ENCODE data around the gene TPP1. TPM values are rescaled to one million over a fixed set of nuclear protein-coding genes. Genes with fewer than 3 reads are reported as not detected.

The TPP1 gene
- total and polyA plus RNA-seq, 11 donors = 38.5 to 169 (median 79.7) TPM

DNA sequence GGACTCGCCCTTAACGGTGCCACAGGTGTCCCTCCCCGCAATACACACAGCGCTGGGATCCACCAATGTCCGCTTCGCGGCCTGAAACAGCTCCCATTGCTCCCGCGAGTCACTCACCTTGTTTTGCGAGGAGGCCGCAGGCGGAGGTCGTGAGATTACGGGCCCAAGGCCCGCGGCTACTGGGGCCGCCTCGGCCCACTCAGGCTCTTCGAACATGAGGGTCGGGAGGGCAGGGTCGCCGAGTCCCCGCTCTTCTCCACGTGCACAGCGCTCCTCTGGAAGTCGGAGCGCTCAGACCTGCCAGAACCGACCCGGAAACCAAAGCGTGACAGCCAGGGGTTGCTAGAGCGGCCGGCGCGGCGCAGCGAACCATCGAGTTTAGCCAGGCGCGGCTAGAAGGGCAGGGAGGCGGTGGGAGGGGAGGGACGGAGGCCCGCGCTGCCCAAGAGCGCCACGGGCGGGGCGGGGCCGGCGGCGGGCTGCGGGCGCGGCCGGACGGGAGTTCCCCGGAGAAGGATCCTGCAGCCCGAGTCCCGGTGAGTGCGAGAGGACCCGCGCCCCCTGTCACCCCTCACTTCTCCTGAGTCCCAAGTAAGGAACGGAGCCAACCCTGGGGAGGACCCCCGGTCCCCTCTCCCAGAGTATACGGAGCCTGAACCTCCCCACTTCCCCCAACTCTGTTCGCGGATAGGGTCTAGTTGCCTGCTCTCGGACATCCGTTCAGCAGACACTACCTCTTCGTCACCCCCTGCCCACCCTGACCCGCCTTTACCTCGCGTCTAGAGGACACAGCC lies 15.7 kb downstream of the TPP1 start, which contains the start of the genes ILK and RRP8:
Gene ILK (plus strand): TSS at position 488 of the 794 bp plus-strand sequence. CDS start 498 bp downstream, outside the sequence.
Gene RRP8 (minus strand): TSS at position 330 of the 794 bp plus-strand sequence. CDS start 114 bp downstream, at position 216.
- peak; percentile 73 to 92 (median 90) for ATAC-seq
- 0 to 1% (median 0%) methylated on average over 36 to 72 of the region's 72 CpGs for WGBS, 4 donors
- H3K4me1 ChIP-seq = peaks cover 17 to 80% (median 58%) of the 10 kb centered on the region in 12 donors
- no peaks in the 10 kb centered on the region for H3K27me3 ChIP-seq
- H3K27ac ChIP-seq = peak within 1 kb of the TSS; percentile 83 to 99 (median 98)
- TF ChIP-seq, protein P1, sequence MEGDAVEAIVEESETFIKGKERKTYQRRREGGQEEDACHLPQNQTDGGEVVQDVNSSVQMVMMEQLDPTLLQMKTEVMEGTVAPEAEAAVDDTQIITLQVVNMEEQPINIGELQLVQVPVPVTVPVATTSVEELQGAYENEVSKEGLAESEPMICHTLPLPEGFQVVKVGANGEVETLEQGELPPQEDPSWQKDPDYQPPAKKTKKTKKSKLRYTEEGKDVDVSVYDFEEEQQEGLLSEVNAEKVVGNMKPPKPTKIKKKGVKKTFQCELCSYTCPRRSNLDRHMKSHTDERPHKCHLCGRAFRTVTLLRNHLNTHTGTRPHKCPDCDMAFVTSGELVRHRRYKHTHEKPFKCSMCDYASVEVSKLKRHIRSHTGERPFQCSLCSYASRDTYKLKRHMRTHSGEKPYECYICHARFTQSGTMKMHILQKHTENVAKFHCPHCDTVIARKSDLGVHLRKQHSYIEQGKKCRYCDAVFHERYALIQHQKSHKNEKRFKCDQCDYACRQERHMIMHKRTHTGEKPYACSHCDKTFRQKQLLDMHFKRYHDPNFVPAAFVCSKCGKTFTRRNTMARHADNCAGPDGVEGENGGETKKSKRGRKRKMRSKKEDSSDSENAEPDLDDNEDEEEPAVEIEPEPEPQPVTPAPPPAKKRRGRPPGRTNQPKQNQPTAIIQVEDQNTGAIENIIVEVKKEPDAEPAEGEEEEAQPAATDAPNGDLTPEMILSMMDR (IDR thresholded peaks at IDR 0.05) = peak in 8 of 12 donors; percentile 8 to 63 (median 38)
- peak; percentile 54 to 86 for TF ChIP-seq POLR2A (IDR thresholded peaks at IDR 0.05)
- H3K9me3 ChIP-seq = no peaks in the 10 kb centered on the region
- H3K36me3 ChIP-seq = peaks cover 0 to 54% (median 44%) of the 10 kb centered on the region in 9 donors
- intact Hi-C loops (cut with DNase I) = loop anchor here in 5 of 10 donors (2.0 to 5.0 kb wide), 5 partner anchors 43 to 211 kb away; partner anchors contain the start of genes MRPL17 (in 2 of the 5) and SMPD1 (in 1 of the 5)
- peak; percentile 94 to 96 (median 95) for DNase-seq
- H3K4me3 ChIP-seq = peak within 1 kb of the TSS; percentile 52 to 97 (median 92)

DNA sequence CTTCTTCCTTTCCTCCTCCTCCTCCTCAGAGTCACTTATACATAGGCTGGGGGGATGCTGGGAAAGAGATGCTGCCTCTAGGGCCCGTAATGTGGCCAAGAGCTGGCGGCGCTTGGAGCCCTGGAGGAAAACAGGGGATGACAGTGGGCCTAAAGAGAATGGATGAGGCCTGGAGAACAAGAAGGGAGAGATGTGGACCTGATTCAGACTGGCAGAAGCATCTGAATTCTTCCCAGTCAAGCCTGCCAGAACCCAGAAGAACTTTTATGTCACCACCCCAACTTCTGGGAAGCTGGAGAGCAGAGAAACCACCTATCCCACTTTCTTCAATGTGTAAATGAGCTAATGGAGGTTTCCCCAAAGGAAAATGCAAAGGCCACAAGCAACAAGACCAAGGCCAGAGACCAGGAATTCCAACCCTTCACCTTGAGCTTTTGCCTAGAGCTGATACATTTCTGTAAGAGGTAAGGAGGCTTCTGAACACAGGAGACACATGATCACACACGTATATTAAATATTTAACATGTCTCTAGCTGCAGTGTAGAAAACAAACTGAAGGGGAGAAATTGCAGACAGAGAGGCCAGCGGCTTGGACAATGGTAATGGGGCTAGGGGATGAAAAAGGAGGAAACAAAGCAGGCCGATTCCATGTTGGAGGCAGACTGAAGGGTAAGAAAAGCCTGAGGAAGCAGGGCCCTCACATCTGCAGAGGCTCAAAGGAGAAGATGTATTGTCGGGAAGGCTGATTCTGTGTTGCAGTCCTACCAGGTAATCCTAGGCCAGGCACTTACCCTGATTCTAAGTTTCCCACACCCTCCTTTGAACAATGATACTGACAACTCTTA lies 16.9 kb downstream of the TPP1 start:
- Histone ChIP-seq H3K4me3 (peak overlapping the region; percentile 52 to 97 (median 92)), H3K27ac (peak overlapping the region in 11 of 12 donors; percentile 83 to 99 (median 98)), H3K27me3 (no peaks in the 10 kb centered on the region), H3K36me3 (peaks cover 0 to 52% (median 41%) of the 10 kb centered on the region in 9 donors), H3K4me1 (peaks cover 13 to 80% (median 54%) of the 10 kb centered on the region in 12 donors), H3K9me3 (no peaks in the 10 kb centered on the region)
- TF ChIP-seq, protein P1 (IDR thresholded peaks at IDR 0.05) = no peak
- TF ChIP-seq POLR2A (IDR thresholded peaks at IDR 0.05) = no peak
- WGBS, 4 donors = 55 to 62% (median 58%) methylated on average over 7 of the region's 7 CpGs
- DNase-seq (no peak), ATAC-seq (no peak)
- intact Hi-C loops (cut with DNase I) = loop anchor here in 5 of 10 donors (5.0 kb wide), 4 partner anchors 45 to 210 kb away; partner anchors contain the start of genes MRPL17 (in 2 of the 5) and SMPD1 (in 1 of the 5)

DNA sequence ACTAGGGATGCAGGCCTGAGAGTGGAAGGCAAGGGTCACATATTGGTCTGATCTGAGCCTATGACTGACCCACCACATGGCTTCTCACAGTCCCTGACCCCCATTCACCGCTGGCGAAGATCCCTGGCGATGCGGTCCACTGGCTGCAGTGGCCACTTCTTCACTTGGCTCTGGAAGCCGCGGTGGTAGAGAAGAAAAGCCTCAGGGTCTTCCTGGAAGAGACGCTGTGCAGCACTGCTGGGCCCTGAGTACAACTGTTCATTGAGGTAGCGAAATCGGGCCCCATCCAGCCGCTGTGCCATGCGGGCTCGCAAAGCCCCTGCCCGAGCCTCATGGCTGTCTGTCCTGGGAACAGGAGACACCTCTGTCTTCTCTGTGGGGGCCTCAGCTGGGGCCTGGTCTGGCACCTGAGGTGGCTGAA lies 18.2 kb downstream of the TPP1 start:
- TF ChIP-seq POLR2A (IDR thresholded peaks at IDR 0.05) = no peak
- TF ChIP-seq, protein P1 (IDR thresholded peaks at IDR 0.05) = no peak
- H3K27me3 ChIP-seq = no peaks in the 10 kb centered on the region
- H3K36me3 ChIP-seq = peaks cover 0 to 57% (median 46%) of the 10 kb centered on the region in 9 donors
- ATAC-seq (no peak), DNase-seq (peak in 1 of 5 donors; percentile 5)
- H3K9me3 ChIP-seq = no peaks in the 10 kb centered on the region
- intact Hi-C loops (cut with DNase I) = loop anchor here in 5 of 10 donors (1.0 to 5.0 kb wide), 5 partner anchors 30 to 209 kb away; partner anchors contain the start of genes MRPL17 (in 2 of the 5) and SMPD1 (in 1 of the 5)
- no peak overlapping the region for H3K27ac ChIP-seq
- WGBS, 4 donors = 96 to 99% (median 97%) methylated on average over 7 to 13 of the region's 13 CpGs
- peaks cover 11 to 80% (median 52%) of the 10 kb centered on the region in 12 donors for H3K4me1 ChIP-seq
- H3K4me3 ChIP-seq = no peak overlapping the region
